COLO829 (cell line): ENCODE results near the gene RAB25.

Experiments
- DNase-seq: peaks from one replicate; pipeline ENCODE4 v3.0.0; 2012; ENCODE audit warnings: low spot score

RAB25 gene

DNA sequence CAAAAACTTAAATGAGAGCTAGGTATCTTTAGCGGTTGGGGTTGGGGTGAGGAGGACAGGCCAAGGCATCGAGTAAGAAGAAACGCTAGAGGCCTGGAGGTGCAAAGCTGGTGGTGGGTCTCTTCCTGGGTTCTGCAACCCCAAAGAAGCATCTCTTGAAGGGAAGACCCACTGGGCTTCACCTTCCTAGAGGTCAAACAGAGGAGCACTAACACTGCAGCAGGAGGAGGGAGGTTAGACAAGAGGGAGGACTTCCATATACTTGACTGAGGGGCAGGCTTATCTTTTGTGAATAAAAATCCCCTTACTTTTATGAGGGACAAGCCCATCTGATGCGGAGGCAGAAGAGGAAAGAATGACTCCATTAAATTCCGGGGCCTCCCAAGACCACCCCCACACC, 18.8 kb downstream of the RAB25 start:
- no peak for DNase-seq

DNA sequence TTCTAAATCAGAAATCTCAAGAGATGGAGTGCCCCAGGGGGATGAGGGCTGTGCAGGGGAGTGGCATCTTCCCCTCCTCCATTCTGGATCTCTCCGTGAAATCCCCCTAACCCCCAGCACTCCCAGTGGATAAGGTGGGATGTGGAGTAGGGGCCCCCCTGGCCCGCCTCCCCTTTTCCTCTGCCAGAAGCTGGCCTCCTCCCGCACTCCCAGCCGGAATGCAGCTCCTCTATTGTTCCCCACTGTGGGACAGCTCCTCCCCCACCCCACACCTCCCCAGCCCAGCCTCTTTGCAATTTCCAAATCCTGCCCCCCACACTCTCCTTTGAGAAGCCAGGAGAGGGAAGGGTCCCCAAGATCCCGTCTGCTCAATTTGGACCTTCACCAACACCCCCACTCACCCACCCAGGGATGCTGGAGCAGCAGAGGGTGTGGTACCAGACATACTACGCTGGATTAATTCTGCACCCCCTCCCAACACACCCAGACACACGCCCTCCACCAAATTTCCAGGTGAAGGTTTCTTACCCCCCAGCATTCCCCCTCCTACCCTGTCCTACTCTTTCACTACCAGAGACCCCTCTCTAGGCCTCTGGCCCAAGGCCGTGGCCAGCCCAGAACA, 19.4 kb downstream of the RAB25 start:
- no peak for DNase-seq

- DNase-seq = no peak
These were observed 19.9 kb downstream of the RAB25 start for GRCh38 chr1:156080863-156081179.

GRCh38 chr1:156081180-156081916, 20.4 kb downstream of the RAB25 start:
- no peak for DNase-seq

- no peak for DNase-seq
These were observed 21.0 kb downstream of the RAB25 start for GRCh38 chr1:156081917-156082308.

DNA sequence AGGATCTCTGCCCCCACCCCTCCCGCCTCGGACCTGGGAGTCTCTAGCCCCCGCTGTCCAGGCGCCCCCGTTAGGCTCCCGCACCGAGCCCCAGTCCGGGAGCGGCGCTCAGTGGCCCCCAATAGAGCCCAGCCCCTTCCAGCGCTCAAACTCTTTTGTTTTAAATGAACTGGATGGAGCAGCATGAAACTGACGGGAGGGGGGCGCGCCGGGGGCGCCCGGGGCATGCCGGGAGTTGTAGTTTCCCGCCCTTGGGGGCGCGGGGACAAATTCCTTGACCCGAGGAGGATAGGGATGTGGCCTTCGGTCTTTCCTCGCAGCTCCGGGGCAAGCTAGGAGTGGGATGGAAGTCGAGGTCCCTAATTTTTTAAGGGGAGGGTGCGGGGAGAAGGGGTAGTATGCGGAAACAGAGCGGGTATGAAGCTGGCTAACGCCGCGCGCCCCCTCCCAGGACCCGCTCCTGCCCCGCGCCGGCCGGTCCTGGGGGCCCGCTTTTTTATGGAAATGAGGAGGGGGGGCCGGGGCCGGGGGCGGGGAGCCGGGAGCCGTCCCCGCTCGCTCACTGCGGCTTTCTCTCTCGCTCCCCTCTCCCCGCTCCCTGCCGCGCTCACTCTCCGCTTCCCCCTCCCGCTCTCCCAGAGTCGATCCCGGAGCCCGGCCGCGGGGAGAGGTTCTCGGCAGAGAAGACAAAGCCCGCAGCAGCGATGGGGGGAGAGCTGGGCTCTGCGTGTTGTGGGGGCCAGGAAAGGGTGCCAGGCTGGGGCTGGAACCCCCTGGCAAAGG, 21.5 kb downstream of the RAB25 start, which contains the start of gene MEX3A:
Gene MEX3A, minus strand, starts transcription at position 157 of the 783 bp plus-strand sequence. CDS start 467 bp downstream, outside the sequence.
- DNase-seq = peak; percentile 84

GRCh38 chr1:156083800-156084790, 23.1 kb downstream of the RAB25 start:
- DNase-seq = no peak

DNA sequence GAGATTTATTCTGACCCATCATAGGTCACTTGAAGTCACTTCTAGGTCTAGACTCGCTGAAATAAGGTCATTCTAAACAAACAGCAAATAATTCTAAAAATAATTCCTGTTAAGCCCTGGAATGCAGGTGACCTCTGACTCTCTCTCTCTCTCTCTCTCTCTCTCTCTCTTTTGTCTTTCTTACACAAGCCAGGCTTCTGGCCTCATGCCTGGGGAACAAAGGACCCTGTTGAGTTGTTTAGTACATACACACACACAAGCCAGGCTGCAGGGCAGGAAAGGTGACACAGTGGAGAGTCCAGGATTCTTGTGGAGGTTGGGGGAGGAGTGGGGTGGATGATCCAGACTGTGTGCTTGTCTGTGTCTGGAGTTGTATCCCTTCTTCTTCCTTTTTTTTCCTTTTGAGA, 25.3 kb downstream of the RAB25 start:
- no peak for DNase-seq

GRCh38 chr1:156089704-156090103, 28.7 kb downstream of the RAB25 start:
- DNase-seq = no peak

DNA sequence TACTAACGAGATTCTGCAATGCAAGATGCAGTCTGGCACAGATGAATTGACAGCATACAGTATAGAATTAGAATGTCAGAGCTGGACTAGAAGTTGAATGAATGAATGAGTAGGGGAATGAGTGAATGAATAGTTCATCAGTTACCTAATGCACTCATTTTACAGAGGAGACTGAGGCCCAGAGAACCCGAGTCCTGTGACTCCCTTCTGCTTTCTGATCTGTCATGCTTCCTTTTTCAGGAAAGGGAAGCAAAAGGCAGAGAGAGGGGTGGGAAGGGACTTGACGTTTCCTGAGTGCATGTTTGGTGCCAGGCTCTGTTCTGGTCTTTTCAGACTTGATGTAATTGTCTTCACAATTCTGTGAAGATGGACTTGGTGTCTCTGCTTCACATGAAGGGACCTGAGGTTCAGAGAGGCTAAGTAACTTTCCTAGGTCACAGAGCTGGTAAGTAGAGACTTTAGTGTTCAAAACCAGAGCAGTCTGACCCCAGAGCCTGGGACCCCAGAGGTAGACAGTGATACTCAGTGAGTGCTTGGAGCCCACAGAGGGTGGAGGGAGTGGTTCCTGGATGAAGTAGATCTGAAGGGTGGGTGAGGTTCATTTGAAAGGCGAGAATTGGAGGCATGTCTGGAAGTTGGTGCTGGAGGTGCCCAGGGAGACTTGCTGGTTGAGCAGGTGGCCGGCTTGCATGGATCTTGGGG, 29.3 kb downstream of the RAB25 start:
- DNase-seq = no peak

- DNase-seq = peak; percentile 76
These were observed 29.9 kb downstream of the RAB25 start for GRCh38 chr1:156090840-156091188.

GRCh38 chr1:156091610-156092009, 30.6 kb downstream of the RAB25 start:
- DNase-seq = no peak

- DNase-seq = no peak
These were observed 35.0 kb downstream of the RAB25 start for GRCh38 chr1:156095906-156096508.

- peak; percentile 90 for DNase-seq
These were observed 35.9 kb downstream of the RAB25 start for GRCh38 chr1:156096640-156097391.

DNA sequence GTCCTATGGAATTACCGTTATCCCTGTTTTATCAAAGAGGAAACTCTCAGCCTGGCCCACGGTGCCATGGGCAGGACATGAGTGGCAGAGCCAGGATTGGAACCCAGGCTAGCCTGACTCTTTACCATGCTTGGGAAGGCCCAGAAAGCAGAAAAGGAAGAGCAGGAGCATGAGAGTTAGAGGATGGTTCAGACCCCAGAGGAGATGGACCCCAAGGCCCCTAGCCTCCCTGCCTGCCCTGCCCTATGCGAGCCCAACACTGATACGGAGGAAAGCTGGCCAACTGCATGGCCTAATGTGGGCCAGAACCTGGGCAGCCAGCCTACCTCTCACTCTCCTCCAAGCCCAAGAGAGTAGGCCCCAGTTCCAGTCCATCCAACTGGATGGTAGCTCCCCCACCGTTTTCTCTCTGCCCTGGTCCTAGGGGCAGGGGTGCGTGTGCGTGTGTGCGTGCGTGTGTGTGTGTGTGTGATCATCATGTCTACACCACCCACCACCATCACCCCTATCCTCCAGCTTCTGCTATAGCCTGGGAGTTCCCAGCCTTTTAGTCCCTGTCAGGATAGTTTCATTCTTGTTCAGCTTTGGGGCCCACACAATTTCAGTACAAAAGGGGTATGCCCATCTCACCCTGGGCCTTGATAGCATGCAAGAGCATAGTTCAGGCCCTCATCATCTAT, 36.7 kb downstream of the RAB25 start:
- no peak for DNase-seq

GRCh38 chr1:156098784-156099183, 37.8 kb downstream of the RAB25 start:
- DNase-seq = no peak

DNA sequence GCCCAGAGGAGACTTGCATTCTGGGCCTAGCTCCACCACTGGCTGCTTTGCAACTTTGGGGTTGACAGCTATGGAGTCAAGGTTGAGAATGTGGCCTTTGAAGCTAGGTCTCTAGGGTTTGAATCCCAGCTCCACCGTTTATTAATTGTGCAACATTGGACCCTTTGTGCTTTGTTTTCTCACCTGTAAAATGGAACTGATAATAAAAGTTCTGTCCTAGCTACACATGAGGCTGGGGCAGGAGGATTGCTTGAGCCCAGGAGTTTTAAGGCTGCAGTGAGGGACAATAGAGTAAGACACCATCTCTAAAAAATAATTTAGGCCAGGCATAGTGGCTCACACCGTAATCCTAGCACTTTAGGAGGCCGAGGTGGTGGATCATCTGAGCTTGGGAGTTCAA, 38.3 kb downstream of the RAB25 start:
- DNase-seq = no peak

- DNase-seq = no peak
These were observed 39.4 kb downstream of the RAB25 start for GRCh38 chr1:156100205-156100995.

GRCh38 chr1:156101880-156102279, 40.9 kb downstream of the RAB25 start:
- DNase-seq = no peak
